CD8-positive, alpha-beta memory T cell (primary cell): ENCODE results near the gene ZNF266. TPM values are rescaled to one million over a fixed set of nuclear protein-coding genes. Genes with fewer than 3 reads are reported as not detected.

ENCODE experiments used
- CTCF ChIA-PET: fragments of 350-600 bp; sonication (Branson Sonifier 250); formaldehyde crosslinking; loops from one replicate; lab custom pipeline; 2021; ENCODE audit warnings: antibody characterized with exemption; lab: Charles Lee
- POLR2A ChIA-PET: fragments of 350-600 bp; sonication (Branson Sonifier 250); formaldehyde crosslinking; loops from one replicate; lab custom pipeline; 2021; ENCODE audit warnings: antibody characterized with exemption; lab: Charles Lee
- DNase-seq, 5 donors: peaks; one replicate each; pipeline versions ENCODE4 v3.0.0 to v3.0.0-alpha.2; 2020 to 2022; ENCODE audit warnings: mixed read lengths in 1 of 5
- H3K27ac ChIP-seq: one replicate; pipeline ENCODE4 v1.7.0; 2013; ENCODE audit warnings: low read depth, mild to moderate bottlenecking, low read length, moderate library complexity
- H3K27me3 ChIP-seq: 2 replicates; pipeline ENCODE4 v1.7.0; 2013; ENCODE audit warnings: low read length, mild to moderate bottlenecking; ENCODE audit not compliant: insufficient read depth, poor library complexity, severe bottlenecking
- H3K36me3 ChIP-seq: 2 replicates; pipeline ENCODE4 v1.7.0; 2013; ENCODE audit warnings: mild to moderate bottlenecking, low read length, moderate library complexity; ENCODE audit not compliant: insufficient read depth
- H3K4me1 ChIP-seq: 2 replicates; pipeline ENCODE4 v1.7.0; 2013; ENCODE audit warnings: mild to moderate bottlenecking, low read length, moderate library complexity; ENCODE audit not compliant: insufficient read depth
- H3K4me3 ChIP-seq: 2 replicates; pipeline ENCODE4 v1.7.0; 2013; ENCODE audit warnings: mild to moderate bottlenecking, low read length
- H3K9me3 ChIP-seq: 2 replicates; pipeline ENCODE4 v1.7.0; 2013; ENCODE audit warnings: mild to moderate bottlenecking, low read length
- H3K27ac Mint-ChIP-seq, 8 donors: one replicate each; pipeline ENCODE4 v1.8.0; 2020 to 2021; ENCODE audit warnings: mixed read lengths in 8 of 8, mild to moderate bottlenecking in 6 of 8, inconsistent platforms in 3 of 8, moderate library complexity in 3 of 8
- H3K27me3 Mint-ChIP-seq, 2 donors: one replicate each; pipeline ENCODE4 v1.8.0; 2020 to 2021; ENCODE audit warnings: mixed read lengths in 2 of 2, mild to moderate bottlenecking in 1 of 2, moderate library complexity in 1 of 2
- H3K36me3 Mint-ChIP-seq, 3 donors: one replicate each; pipeline ENCODE4 v1.8.0; 2020 to 2021; ENCODE audit warnings: mixed read lengths in 3 of 3, inconsistent platforms in 1 of 3, mild to moderate bottlenecking in 1 of 3
- H3K4me1 Mint-ChIP-seq, 3 donors: one replicate each; pipeline ENCODE4 v1.8.0; 2020 to 2021; ENCODE audit warnings: mixed read lengths in 3 of 3, inconsistent platforms in 1 of 3, mild to moderate bottlenecking in 1 of 3
- H3K4me3 Mint-ChIP-seq, 7 donors: one replicate each; pipeline ENCODE4 v1.8.0; 2020 to 2021; ENCODE audit warnings: mixed read lengths in 7 of 7, mild to moderate bottlenecking in 6 of 7, moderate library complexity in 4 of 7, inconsistent platforms in 2 of 7
- H3K9me3 Mint-ChIP-seq, 5 donors: one replicate each; pipeline ENCODE4 v1.8.0; 2020 to 2022; ENCODE audit warnings: mixed read lengths in 5 of 5, mild to moderate bottlenecking in 3 of 5, moderate library complexity in 2 of 5, inconsistent platforms in 1 of 5
- polyA plus RNA-seq: library from polyadenylated mRNA; unstranded; fragments of 300-500 nt; fragmentation: Illumina TruSeq; gene quantifications from one replicate; pipeline ENCODE4 v1.2.3, GENCODE V29; 2021
- total RNA-seq, 2 experiments: library from RNA; stranded (reverse); gene quantifications; one replicate each; pipeline ENCODE4 v1.2.3, GENCODE V29; 2021

ZNF266 gene
- total and polyA plus RNA-seq, 3 experiments from 2014 or later = 18.6 to 35.6 (median 34.7) TPM

GRCh38 chr19:9445037-9445436, 9.7 kb upstream of the ZNF266 start:
- Mint-ChIP-seq H3K27me3 (peaks cover 0 to 1% of the 10 kb centered on the region in 2 donors), H3K9me3 (peaks cover 11 to 58% (median 48%) of the 10 kb centered on the region in 5 donors), H3K4me1 (no peaks in the 10 kb centered on the region), H3K4me3 (no peak overlapping the region), H3K36me3 (peaks cover 9 to 37% (median 10%) of the 10 kb centered on the region in 3 donors), H3K27ac (no peak overlapping the region)
- POLR2A ChIA-PET = no interaction called here
- no peak overlapping the region for H3K27ac ChIP-seq
- H3K27me3 ChIP-seq = no peaks in the 10 kb centered on the region
- CTCF ChIA-PET = no interaction called here
- H3K4me3 ChIP-seq = no peak overlapping the region
- DNase-seq = no peak
- no peaks in the 10 kb centered on the region for H3K36me3 ChIP-seq
- peaks cover 20% of the 10 kb centered on the region for H3K9me3 ChIP-seq
- H3K4me1 ChIP-seq = no peaks in the 10 kb centered on the region

GRCh38 chr19:9436358-9436757, 985 bp upstream of the ZNF266 start:
- POLR2A ChIA-PET = interaction anchor here (0.5 to 1.6 kb wide), 2 partner anchors 11 to 110 kb away, joined by 3 to 4 read pairs; no protein-coding TSS in a partner anchor

GRCh38 chr19:9431475-9431874, 3.9 kb downstream of the ZNF266 start:
- H3K27ac Mint-ChIP-seq = peak overlapping the region in 3 of 8 donors; percentile 21 to 86 (median 32)
- H3K4me1 Mint-ChIP-seq = peaks cover 58 to 73% (median 72%) of the 10 kb centered on the region in 3 donors
- Histone ChIP-seq H3K27me3 (no peaks in the 10 kb centered on the region), H3K36me3 (peaks cover 31% of the 10 kb centered on the region), H3K27ac (no peak overlapping the region), H3K4me1 (peaks cover 30% of the 10 kb centered on the region), H3K4me3 (no peak overlapping the region), H3K9me3 (no peaks in the 10 kb centered on the region)
- ChIA-PET POLR2A (no interaction called here), CTCF (no interaction called here)
- peaks cover 33 to 84% (median 40%) of the 10 kb centered on the region in 3 donors for H3K36me3 Mint-ChIP-seq
- H3K9me3 Mint-ChIP-seq = peaks cover 0 to 3% (median 0%) of the 10 kb centered on the region in 5 donors
- H3K27me3 Mint-ChIP-seq = peaks cover 0 to 1% of the 10 kb centered on the region in 2 donors
- peak in 3 of 5 donors; percentile 35 to 39 (median 39) for DNase-seq
- peak overlapping the region in 4 of 7 donors; percentile 22 to 59 (median 30) for H3K4me3 Mint-ChIP-seq

More at GRCh38 chr19:9436358-9436757, 985 bp upstream of the ZNF266 start:
- H3K4me3 Mint-ChIP-seq = peak overlapping the region; percentile 94 to 98 (median 96)
- Histone ChIP-seq H3K4me3 (peak overlapping the region; percentile 89), H3K36me3 (peaks cover 11% of the 10 kb centered on the region), H3K4me1 (peaks cover 33% of the 10 kb centered on the region), H3K27me3 (no peaks in the 10 kb centered on the region), H3K9me3 (no peaks in the 10 kb centered on the region), H3K27ac (peak overlapping the region; percentile 95)
- H3K9me3 Mint-ChIP-seq = peaks cover 0 to 2% (median 0%) of the 10 kb centered on the region in 5 donors
- CTCF ChIA-PET = interaction anchor here (1.4 kb wide), 1 partner anchor 11 kb away, joined by 3 read pairs; no protein-coding TSS in a partner anchor
- H3K36me3 Mint-ChIP-seq = peaks cover 12 to 39% (median 13%) of the 10 kb centered on the region in 3 donors
- DNase-seq = no peak
- peak overlapping the region; percentile 96 to 100 (median 98) for H3K27ac Mint-ChIP-seq
- H3K27me3 Mint-ChIP-seq = peaks cover 0 to 1% of the 10 kb centered on the region in 2 donors
- peaks cover 36 to 49% (median 48%) of the 10 kb centered on the region in 3 donors for H3K4me1 Mint-ChIP-seq

- no peak overlapping the region for H3K4me3 ChIP-seq
- peaks cover 0 to 1% of the 10 kb centered on the region in 2 donors for H3K27me3 Mint-ChIP-seq
Measured at GRCh38 chr19:9430444-9430843, 4.9 kb downstream of the ZNF266 start.

DNA sequence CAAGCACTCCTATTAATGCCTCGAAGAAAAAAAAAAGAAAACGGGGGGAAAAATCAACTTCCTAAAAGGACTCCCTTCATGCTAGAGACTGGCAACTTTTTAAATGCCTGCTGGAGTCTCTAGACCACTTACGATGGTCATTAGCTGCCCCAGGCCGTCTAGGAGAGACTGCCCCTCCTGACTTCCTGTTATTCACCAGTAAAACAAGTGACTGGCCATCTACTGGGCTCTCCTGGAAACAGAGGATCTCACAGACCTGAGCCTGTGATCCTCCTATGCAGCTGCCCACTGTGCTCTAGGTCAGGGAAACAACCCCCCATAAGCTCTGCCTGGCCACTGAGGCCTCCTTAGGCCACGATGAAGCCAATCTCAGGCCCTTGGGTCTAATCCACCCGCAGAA, 7.4 kb downstream of the ZNF266 start:
- H3K4me1 Mint-ChIP-seq = peaks cover 35 to 41% (median 40%) of the 10 kb centered on the region in 3 donors
- ChIA-PET CTCF (no interaction called here), POLR2A (interaction anchor here (0.7 kb wide), 1 partner anchor 144 kb away, joined by 8 read pairs; no protein-coding TSS in a partner anchor)
- H3K9me3 ChIP-seq = no peaks in the 10 kb centered on the region
- no peak overlapping the region for H3K4me3 ChIP-seq
- H3K9me3 Mint-ChIP-seq = peaks cover 8 to 18% (median 14%) of the 10 kb centered on the region in 5 donors
- no peak overlapping the region for H3K27ac ChIP-seq
- peaks cover 4% of the 10 kb centered on the region for H3K4me1 ChIP-seq
- no peaks in the 10 kb centered on the region for H3K27me3 ChIP-seq
- H3K36me3 Mint-ChIP-seq = peaks cover 50 to 97% (median 71%) of the 10 kb centered on the region in 3 donors
- H3K27ac Mint-ChIP-seq = no peak overlapping the region
- peaks cover 54% of the 10 kb centered on the region for H3K36me3 ChIP-seq
- no peak overlapping the region for H3K4me3 Mint-ChIP-seq
- no peak for DNase-seq
- H3K27me3 Mint-ChIP-seq = no peaks in the 10 kb centered on the region

More at GRCh38 chr19:9430444-9430843, 4.9 kb downstream of the ZNF266 start:
- Mint-ChIP-seq H3K4me3 (no peak overlapping the region), H3K9me3 (peaks cover 0 to 4% (median 0%) of the 10 kb centered on the region in 5 donors), H3K27ac (peak overlapping the region in 2 of 8 donors; percentile 38 to 77), H3K36me3 (peaks cover 38 to 92% (median 50%) of the 10 kb centered on the region in 3 donors), H3K4me1 (peaks cover 48 to 63% (median 61%) of the 10 kb centered on the region in 3 donors)
- no peak for DNase-seq
- Histone ChIP-seq H3K4me1 (peaks cover 22% of the 10 kb centered on the region), H3K27me3 (no peaks in the 10 kb centered on the region), H3K27ac (no peak overlapping the region), H3K36me3 (peaks cover 40% of the 10 kb centered on the region), H3K9me3 (no peaks in the 10 kb centered on the region)
- ChIA-PET POLR2A (no interaction called here), CTCF (no interaction called here)

DNA sequence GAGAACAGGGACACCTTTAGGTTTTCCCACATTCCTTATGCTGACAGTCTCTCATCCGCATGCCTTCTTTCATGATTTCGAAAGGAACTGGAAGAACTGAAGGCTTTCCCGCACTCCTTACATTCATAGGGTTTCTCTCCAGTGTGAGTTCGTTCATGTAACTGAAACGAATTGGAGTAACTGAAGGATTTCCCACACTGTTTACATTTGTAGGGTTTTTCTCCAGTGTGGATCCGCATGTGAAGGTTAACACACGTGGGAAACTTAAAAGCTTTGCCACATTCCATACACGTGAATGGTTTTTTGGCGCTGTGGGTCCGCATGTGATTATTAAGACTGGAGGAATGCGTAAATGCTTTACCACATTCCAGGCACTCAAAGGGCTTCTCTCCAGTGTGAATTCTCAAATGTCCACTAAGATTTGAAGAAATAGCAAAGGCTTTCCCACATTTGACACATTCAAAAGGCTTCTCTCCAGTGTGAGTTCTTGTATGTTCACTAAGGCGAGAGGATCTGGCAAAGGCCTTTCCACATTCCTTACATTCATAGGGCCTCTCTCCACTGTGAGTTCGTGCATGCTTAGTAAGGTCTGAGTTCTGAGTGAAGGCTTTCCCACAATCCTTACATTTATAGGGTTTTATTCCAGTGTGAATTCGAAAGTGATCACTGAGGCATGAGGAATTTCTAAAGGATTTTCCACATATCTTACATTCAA, 22.0 kb downstream of the ZNF266 start:
- CTCF ChIA-PET = no interaction called here
- H3K4me3 Mint-ChIP-seq = no peak overlapping the region

GRCh38 chr19:9407827-9408226, 27.5 kb downstream of the ZNF266 start:
- CTCF ChIA-PET = no interaction called here
- Histone ChIP-seq H3K4me3 (peak overlapping the region; percentile 55), H3K27me3 (no peaks in the 10 kb centered on the region), H3K36me3 (peaks cover 9% of the 10 kb centered on the region), H3K27ac (no peak overlapping the region), H3K4me1 (no peaks in the 10 kb centered on the region), H3K9me3 (peaks cover 53% of the 10 kb centered on the region)
- H3K9me3 Mint-ChIP-seq = peaks cover 52 to 97% (median 91%) of the 10 kb centered on the region in 5 donors
- peaks cover 8 to 49% (median 49%) of the 10 kb centered on the region in 3 donors for H3K36me3 Mint-ChIP-seq
- no peak for DNase-seq
- H3K27ac Mint-ChIP-seq = no peak overlapping the region
- H3K4me1 Mint-ChIP-seq = peaks cover 17 to 20% (median 19%) of the 10 kb centered on the region in 3 donors
- peak overlapping the region in 6 of 7 donors; percentile 6 to 70 (median 50) for H3K4me3 Mint-ChIP-seq
- POLR2A ChIA-PET = no interaction called here
- peaks cover 0 to 9% of the 10 kb centered on the region in 2 donors for H3K27me3 Mint-ChIP-seq

More for the DNA sequence above, 22.0 kb downstream of the ZNF266 start:
- peaks cover 31 to 75% (median 73%) of the 10 kb centered on the region in 3 donors for H3K36me3 Mint-ChIP-seq
- no peak for DNase-seq
- H3K4me1 Mint-ChIP-seq = no peaks in the 10 kb centered on the region
- Histone ChIP-seq H3K36me3 (peaks cover 60% of the 10 kb centered on the region), H3K4me1 (no peaks in the 10 kb centered on the region), H3K27ac (no peak overlapping the region), H3K9me3 (peaks cover 67% of the 10 kb centered on the region), H3K27me3 (no peaks in the 10 kb centered on the region), H3K4me3 (peak overlapping the region; percentile 3)
- no peak overlapping the region for H3K27ac Mint-ChIP-seq
- H3K27me3 Mint-ChIP-seq = no peaks in the 10 kb centered on the region
- POLR2A ChIA-PET = no interaction called here
- H3K9me3 Mint-ChIP-seq = peaks cover 38 to 98% (median 92%) of the 10 kb centered on the region in 5 donors
